HepG2 (cell line): ENCODE measurements around the gene STX1B. TPM values are rescaled to one million over a fixed set of nuclear protein-coding genes. Genes with fewer than 3 reads are reported as not detected.

Source experiments
- ATF1 ChIP-seq: IDR thresholded peaks from 2 replicates; pipeline ENCODE4 v1.6.1; 2016; ENCODE audit warnings: mild to moderate bottlenecking, control low read depth
- CEBPG ChIP-seq: IDR thresholded peaks from 2 replicates; pipeline ENCODE4 v1.6.1; 2016
- CSRNP1 ChIP-seq: sonication (generic); formaldehyde crosslinking; IDR thresholded peaks from 2 replicates; pipeline ENCODE4 v1.8.1; 2023; ENCODE audit warnings: mild to moderate bottlenecking, missing genetic modification reagents
- HMGXB3 ChIP-seq: sonication (generic); formaldehyde crosslinking; IDR thresholded peaks from 2 replicates; pipeline ENCODE4 v1.4.0; 2020; ENCODE audit warnings: missing genetic modification reagents, borderline replicate concordance
- PRDM4 ChIP-seq: sonication (generic); formaldehyde crosslinking; IDR thresholded peaks from 2 replicates; pipeline ENCODE4 v1.9.0; 2021; ENCODE audit warnings: missing genetic modification reagents, borderline replicate concordance
- RFX3 ChIP-seq: IDR thresholded peaks from 2 replicates; pipeline ENCODE4 v1.6.1; 2016; ENCODE audit warnings: missing biosample characterization, missing genetic modification reagents
- ZFP62 ChIP-seq: sonication (generic); formaldehyde crosslinking; IDR thresholded peaks from 2 replicates; pipeline ENCODE4 v1.4.0; 2020; ENCODE audit warnings: missing genetic modification reagents
- ZFP82 ChIP-seq: sonication (generic); formaldehyde crosslinking; IDR thresholded peaks from 2 replicates; pipeline ENCODE4 v1.5.1; 2020; ENCODE audit warnings: mild to moderate bottlenecking, missing genetic modification reagents, borderline replicate concordance
- ZKSCAN5 ChIP-seq: sonication (generic); formaldehyde crosslinking; IDR thresholded peaks from 2 replicates; pipeline ENCODE4 v1.5.1; 2020; ENCODE audit warnings: mild to moderate bottlenecking, missing genetic modification reagents
- ZNF530 ChIP-seq: sonication (generic); formaldehyde crosslinking; IDR thresholded peaks from 2 replicates; pipeline ENCODE4 v1.5.0; 2020; ENCODE audit warnings: low read depth, mild to moderate bottlenecking, missing genetic modification reagents
- ZNF704 ChIP-seq: sonication (generic); formaldehyde crosslinking; IDR thresholded peaks from 2 replicates; pipeline ENCODE4 v1.8.1; 2023; ENCODE audit warnings: mild to moderate bottlenecking, inconsistent platforms, moderate library complexity, missing genetic modification reagents, borderline replicate concordance
- ZNF816 ChIP-seq: sonication (generic); formaldehyde crosslinking; IDR thresholded peaks from 2 replicates; pipeline ENCODE4 v1.8.0; 2022; ENCODE audit warnings: missing genetic modification reagents, mild to moderate bottlenecking, borderline replicate concordance
- polyA plus RNA-seq, 8 experiments: library from polyadenylated mRNA; depleted of rRNA in 3 of 8; stranded (reverse) in 7 of 8; unstranded in 1 of 8; fragments of >200 nt; fragmentation: Illumina TruSeq in 4 of 8; extraction: Trizol in 4 of 8; gene quantifications; 2 replicates each; pipeline versions ENCODE4 v1.2.1 to v1.2.3, GENCODE V29; 2011 to 2016; ENCODE audit warnings: low read depth in 4 of 8, missing spikeins in 1 of 8, mixed read lengths in 1 of 8; ENCODE audit not compliant: insufficient read depth in 1 of 8
- total RNA-seq, 5 experiments: library from RNA; depleted of rRNA; stranded (reverse); fragments of >200 nt; fragmentation: Illumina TruSeq; extraction: Trizol; gene quantifications; 2 replicates each; pipeline ENCODE4 v1.2.3, GENCODE V29; 2016; ENCODE audit warnings: low read depth in 1 of 5
- TF ChIP-seq, protein P1 (sequence below): sonication (generic); formaldehyde crosslinking; IDR thresholded peaks from 2 replicates; pipeline ENCODE4 v1.4.0; 2020; ENCODE audit warnings: missing genetic modification reagents, low read depth, mild to moderate bottlenecking, borderline replicate concordance

Gene STX1B
- total and polyA plus RNA-seq, 2 of the 13 experiments (the other 11 are each of a cell fraction or from before 2014, with no cell fraction given), result 2.1 to 3.0 TPM

DNA sequence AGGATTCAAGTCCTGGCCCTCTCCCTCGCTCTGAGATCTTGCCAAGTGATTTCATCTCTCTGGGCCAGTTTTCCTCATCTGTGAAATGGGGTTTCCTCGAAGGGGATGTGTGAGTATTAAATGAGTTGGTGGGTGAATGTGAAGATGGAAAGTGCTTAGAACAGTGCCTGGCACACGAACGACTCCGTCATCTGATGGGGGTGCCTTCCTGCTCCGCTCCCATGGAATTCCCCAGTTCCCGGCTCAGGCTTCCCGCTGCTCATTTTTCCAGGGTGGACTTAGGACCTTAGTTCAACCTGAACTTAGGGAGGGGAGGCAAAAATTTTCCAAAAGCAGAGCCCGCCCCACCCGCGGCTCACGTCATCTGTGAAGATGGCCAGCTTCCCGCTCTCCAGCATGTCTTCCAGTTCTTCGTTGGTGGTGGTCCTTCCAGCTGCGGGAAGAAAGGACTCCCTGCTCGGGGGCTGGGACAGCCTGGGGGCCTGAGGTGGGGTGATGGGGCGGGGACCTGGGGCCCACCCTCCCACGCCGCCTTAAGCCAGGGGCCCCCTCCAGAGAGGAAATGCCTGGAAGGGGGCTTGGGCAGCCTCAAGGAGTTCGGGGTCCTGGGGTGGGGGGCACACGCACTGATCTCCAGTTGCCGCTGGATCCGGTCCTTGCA is 14.0 kb downstream of the STX1B start (continued):
- TF ChIP-seq HMGXB3 (0 out of 2 replicates have a peak, but pooled peaks have one; percentile 11), PRDM4 (CRISPR knock-in tag) (no peak), ZNF530 (no peak), ZNF704 (no peak), RFX3 (CRISPR knock-in tag) (no peak), ATF1 (CRISPR knock-in tag) (peak; percentile 76; the same call in 1 of the 2 replicates), CEBPG (CRISPR knock-in tag) (no peak), ZNF816 (no peak; the same call in 1 of the 2 replicates), CSRNP1 (CRISPR knock-in tag) (peak; percentile 25; the same call in 1 of the 2 replicates), ZFP82 (no peak), ZFP62 (CRISPR knock-in tag) (no peak), ZKSCAN5 (CRISPR knock-in tag) (no peak)
- TF ChIP-seq, protein P1, sequence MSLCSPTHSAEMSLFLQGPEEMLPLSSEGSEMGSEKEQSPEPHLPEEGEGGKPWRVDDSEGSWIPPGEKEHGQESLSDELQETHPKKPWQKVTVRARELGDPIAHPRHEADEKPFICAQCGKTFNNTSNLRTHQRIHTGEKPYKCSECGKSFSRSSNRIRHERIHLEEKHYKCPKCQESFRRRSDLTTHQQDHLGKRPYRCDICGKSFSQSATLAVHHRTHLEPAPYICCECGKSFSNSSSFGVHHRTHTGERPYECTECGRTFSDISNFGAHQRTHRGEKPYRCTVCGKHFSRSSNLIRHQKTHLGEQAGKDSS (CRISPR knock-in tag), result 0 out of 2 replicates have a peak, but pooled peaks have one; percentile 23
